CD4-positive, alpha-beta T cell treated with Interferon alpha-2 for 1 hour (primary cell): Measurements from ENCODE around the gene PHACTR1.
"Not testable (repeated sequence)": the region's sequence is repeated elsewhere in the genome, so short reads cannot be mapped to it uniquely, and the experiment has no call there.

Experiments used
- DNase-seq, 2 donors: peaks; one replicate each; pipeline ENCODE4 v3.0.0-alpha.2; 2020 to 2022

Gene PHACTR1

GRCh38 chr6:12911427-12911826, 194.9 kb downstream of the PHACTR1 start:
- DNase-seq = peak in 1 of 2 donors; percentile 13

GRCh38 chr6:12913201-12913600, 196.6 kb downstream of the PHACTR1 start:
- no peak for DNase-seq

GRCh38 chr6:12916006-12916405, 199.4 kb downstream of the PHACTR1 start:
- no peak for DNase-seq

- no peak for DNase-seq
Observed at GRCh38 chr6:12916420-12917136, 200.0 kb downstream of the PHACTR1 start.

- DNase-seq = no peak
Observed at GRCh38 chr6:12921467-12921866, 204.9 kb downstream of the PHACTR1 start.

- no peak for DNase-seq
Observed at GRCh38 chr6:12923644-12924235, 207.2 kb downstream of the PHACTR1 start.

GRCh38 chr6:12924911-12925310, 208.3 kb downstream of the PHACTR1 start:
- no peak for DNase-seq

- no peak for DNase-seq
Observed at GRCh38 chr6:12927746-12928145, 211.2 kb downstream of the PHACTR1 start.

GRCh38 chr6:12929678-12930077, 213.1 kb downstream of the PHACTR1 start:
- DNase-seq = no peak

- DNase-seq = no peak
Observed at GRCh38 chr6:12931639-12932038, 215.1 kb downstream of the PHACTR1 start.

- DNase-seq = no peak
Observed at GRCh38 chr6:12935637-12936036, 219.1 kb downstream of the PHACTR1 start.

- DNase-seq = no peak
Observed at GRCh38 chr6:12937971-12938370, 221.4 kb downstream of the PHACTR1 start.

GRCh38 chr6:12939314-12939713, 222.7 kb downstream of the PHACTR1 start:
- DNase-seq = no peak

- no peak for DNase-seq
Observed at GRCh38 chr6:12941422-12941821, 224.9 kb downstream of the PHACTR1 start.

GRCh38 chr6:12943549-12943948, 227.0 kb downstream of the PHACTR1 start:
- no peak for DNase-seq

GRCh38 chr6:12944001-12944400, 227.4 kb downstream of the PHACTR1 start:
- no peak for DNase-seq

GRCh38 chr6:12944528-12944927, 228.0 kb downstream of the PHACTR1 start:
- not testable (repeated sequence) for DNase-seq

GRCh38 chr6:12947151-12947871, 230.7 kb downstream of the PHACTR1 start:
- no peak for DNase-seq

- no peak for DNase-seq
Observed at GRCh38 chr6:12947967-12948366, 231.4 kb downstream of the PHACTR1 start.

GRCh38 chr6:12950976-12951375, 234.4 kb downstream of the PHACTR1 start:
- no peak for DNase-seq

- DNase-seq = no peak
Observed at GRCh38 chr6:12951415-12951814, 234.8 kb downstream of the PHACTR1 start.

- DNase-seq = no peak
Observed at GRCh38 chr6:12952318-12952717, 235.8 kb downstream of the PHACTR1 start.

GRCh38 chr6:12955956-12956355, 239.4 kb downstream of the PHACTR1 start:
- DNase-seq = no peak

- no peak for DNase-seq
Observed at GRCh38 chr6:12956991-12957320, 240.4 kb downstream of the PHACTR1 start.
